ENCODE data around the gene RAB10.

RAB10 gene

GRCh38 chr2:26178746-26179436 lies 145.0 kb downstream of the RAB10 start:
- no peak for DNase-seq (ENCODE audit: low read depth)

- DNase-seq (ENCODE audit: low read depth): no peak
These were observed 145.6 kb downstream of the RAB10 start for GRCh38 chr2:26179446-26179913.

DNA sequence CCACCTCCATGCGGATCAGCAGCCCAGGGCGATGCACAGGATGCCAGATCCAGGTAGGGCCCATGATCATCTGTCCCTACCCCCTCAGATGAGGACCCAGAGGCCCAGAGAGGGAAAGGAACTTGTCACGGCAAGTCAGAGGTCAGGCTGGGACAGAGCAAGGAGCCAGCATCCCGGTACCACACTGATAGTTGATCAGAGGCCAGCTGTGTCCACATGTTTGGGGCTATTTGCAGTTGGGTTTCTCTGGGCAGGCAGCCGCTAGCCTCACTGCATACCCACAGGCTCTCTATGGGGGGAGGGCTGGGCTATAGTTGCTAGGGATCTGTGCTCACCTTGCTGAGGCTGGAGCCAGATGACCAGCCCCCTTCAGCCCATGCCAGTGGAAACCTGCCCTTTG lies 148.6 kb downstream of the RAB10 start:
- DNase-seq (ENCODE audit: low read depth): no peak

- DNase-seq (ENCODE audit: low read depth): no peak
These were observed 149.2 kb downstream of the RAB10 start for GRCh38 chr2:26182887-26183630.

GRCh38 chr2:26184121-26184520 lies 150.2 kb downstream of the RAB10 start:
- no peak for DNase-seq (ENCODE audit: low read depth)

DNA sequence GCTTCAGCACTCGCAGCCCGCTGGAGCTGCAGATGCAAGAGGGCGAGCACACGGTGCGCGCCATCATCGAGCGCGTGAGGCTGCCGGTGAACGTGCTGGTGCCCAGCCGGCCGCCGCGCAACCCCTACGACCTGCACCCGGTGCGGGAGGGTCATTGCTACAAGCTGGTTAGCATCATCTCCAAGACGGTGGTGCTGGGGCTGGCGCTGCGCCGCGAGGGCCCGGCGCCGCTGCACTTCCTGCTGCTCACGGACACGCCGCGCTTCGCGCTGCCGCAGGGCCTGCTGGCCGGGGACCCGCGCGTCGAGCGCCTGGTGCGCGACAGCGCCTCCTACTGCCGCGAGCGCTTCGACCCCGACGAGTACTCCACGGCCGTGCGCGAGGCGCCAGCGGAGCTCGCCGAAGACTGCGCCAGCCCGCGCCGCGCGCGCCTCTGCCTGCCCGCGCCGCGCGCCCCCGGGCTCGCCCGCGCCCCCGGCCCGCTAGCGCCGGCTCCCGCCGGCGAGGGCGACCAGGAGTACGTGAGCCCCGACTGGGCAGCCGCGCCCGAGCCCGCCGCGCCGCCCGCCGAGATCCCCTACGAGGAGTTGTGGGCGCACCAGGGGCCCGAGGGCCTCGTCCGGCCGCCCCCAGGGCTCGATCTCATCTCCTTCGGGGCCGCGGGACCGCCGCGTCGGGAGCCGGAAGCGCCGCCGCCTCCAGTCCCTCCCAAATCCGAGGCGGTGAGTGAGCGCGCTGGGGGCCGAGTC lies 150.8 kb downstream of the RAB10 start:
- peak; percentile 84 for DNase-seq (ENCODE audit: low read depth)

DNA sequence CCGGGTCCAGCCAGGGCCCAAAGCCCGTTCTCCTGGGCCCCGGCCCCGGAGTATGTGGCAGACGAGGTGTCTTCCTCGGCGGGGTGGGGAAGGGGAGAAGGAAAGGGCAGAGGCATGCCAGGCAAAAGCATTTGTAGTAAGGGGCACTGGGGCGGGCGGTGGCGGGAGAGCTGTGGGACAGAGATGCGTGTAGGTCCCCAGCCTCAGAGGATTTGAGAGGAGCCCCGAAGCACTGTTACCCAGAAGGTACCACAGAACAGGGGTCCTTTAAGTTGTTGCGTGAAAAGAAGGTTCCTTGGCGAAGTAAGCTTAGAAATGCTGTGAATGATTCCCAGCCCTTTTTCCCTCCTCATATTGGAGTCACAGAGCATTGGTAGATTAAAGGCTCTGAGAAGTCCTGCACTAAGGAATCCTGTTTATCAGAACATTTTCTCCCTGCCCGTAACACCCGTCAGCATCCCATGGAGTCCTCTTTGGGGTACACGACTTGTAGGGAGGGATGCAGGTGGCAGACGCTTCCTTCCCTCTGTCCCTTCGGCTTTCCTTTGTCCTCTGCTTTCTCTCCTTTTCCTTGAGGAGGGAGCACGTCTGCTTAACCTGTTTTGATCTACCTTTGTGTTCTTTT lies 151.5 kb downstream of the RAB10 start:
- DNase-seq (ENCODE audit: low read depth): no peak

DNA sequence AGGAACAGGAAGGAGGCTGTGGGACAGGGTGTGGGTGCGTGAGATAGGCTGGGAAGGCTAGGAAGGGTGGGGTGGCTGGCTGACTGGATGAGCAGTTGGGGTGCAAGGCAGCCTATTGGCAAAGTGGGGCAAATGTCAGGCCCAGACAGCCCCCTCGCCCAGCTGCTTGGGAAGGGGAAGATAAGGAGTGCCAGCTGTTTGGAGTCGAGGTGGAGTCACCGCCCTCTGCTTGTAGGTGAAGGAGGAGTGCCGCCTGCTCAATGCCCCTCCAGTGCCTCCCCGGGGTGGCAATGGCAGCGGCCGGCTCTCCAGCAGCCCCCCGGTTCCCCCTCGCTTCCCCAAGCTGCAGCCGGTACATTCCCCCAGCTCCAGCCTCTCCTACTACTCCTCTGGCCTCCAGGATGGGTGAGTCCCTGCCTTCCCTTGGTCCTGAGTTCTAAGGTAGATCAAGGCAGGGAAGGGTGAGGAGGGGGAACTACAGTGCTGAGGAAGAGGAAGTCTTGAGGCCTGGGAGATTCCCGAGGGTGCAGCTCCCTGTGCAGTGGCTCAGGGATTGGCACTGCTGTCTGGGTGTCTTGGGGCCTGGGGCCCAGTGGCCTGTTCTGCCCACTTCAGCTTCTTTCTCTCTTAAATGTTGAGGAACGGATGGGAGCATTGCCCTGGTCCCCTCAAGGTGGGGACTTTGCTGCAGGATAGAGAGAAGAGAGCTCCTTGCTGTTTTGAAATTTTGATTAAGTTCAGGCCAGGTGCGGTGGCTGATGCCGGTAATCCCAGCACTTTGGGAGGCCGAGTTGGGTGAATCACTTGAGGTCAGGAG lies 152.3 kb downstream of the RAB10 start:
- no peak for DNase-seq (ENCODE audit: low read depth)
